Measurements from ENCODE around the gene DONSON. TPM values are rescaled to one million over a fixed set of nuclear protein-coding genes. Genes with fewer than 3 reads are reported as not detected.

The DONSON gene
- total RNA-seq, 4 donors from 2014 or later, result 4.2 to 13.3 (median 6.7) TPM

DNA sequence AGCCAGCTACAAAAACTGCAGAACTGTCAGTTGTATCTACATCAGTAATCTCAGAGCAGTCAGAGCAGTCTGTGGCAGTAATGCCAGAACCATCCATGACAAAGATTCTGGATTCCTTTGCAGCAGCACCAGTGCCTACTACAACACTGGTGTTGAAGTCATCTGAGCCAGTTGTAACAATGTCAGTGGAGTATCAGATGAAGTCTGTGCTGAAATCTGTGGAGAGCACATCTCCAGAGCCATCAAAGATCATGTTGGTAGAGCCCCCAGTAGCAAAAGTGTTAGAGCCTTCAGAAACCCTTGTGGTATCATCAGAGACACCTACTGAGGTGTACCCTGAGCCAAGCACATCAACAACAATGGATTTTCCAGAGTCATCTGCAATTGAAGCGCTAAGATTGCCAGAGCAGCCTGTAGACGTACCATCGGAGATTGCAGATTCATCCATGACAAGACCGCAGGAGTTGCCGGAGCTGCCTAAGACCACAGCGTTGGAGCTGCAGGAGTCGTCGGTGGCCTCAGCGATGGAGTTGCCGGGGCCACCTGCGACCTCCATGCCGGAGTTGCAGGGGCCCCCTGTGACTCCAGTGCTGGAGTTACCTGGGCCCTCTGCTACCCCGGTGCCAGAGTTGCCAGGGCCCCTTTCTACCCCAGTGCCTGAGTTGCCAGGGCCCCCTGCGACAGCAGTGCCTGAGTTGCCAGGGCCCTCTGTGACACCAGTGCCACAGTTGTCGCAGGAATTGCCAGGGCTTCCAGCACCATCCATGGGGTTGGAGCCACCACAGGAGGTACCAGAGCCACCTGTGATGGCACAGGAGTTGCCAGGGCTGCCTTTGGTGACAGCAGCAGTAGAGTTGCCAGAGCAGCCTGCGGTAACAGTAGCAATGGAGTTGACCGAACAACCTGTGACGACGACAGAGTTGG, 38.4 kb downstream of the DONSON start:
- Histone ChIP-seq H3K27me3 (no peaks in the 10 kb centered on the region), H3K4me1 (peaks cover 0 to 13% of the 10 kb centered on the region in 2 donors), H3K36me3 (peaks cover 57 to 72% of the 10 kb centered on the region in 2 donors), H3K27ac (no peak overlapping the region), H3K9me3 (no peaks in the 10 kb centered on the region), H3K4me3 (replicated peaks in 1 of 3) (no peak overlapping the region)
- no peak for DNase-seq
- 97% methylated on average over 12 to 19 of the region's 19 CpGs for WGBS, 2 donors
- intact Hi-C loops (cut with DNase I), result no loop called here
- TF ChIP-seq POLR2A (IDR thresholded peaks at IDR 0.05), result no peak
- no peak for TF ChIP-seq CTCF (IDR thresholded peaks at IDR 0.05)

DNA sequence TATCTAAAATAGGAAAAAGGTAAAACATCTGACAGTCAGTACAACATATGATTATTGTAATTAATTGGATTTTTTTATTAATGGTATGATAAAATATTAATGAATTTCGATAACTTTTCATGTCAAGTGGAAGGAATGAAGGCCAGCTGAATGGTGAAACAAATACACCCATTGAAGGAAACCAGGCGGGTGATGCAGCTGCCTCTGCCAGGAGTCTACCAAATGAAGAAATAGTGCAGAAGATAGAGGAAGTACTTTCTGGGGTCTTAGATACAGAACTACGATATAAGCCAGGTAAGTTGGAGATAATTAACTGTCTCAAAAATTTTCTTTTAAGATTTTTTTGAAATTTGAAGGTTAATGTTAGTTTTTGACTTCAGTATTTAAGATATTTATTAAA, 42.4 kb downstream of the DONSON start:
- Histone ChIP-seq H3K27me3 (no peaks in the 10 kb centered on the region), H3K4me3 (replicated peaks in 1 of 3) (no peak overlapping the region), H3K9me3 (no peaks in the 10 kb centered on the region), H3K27ac (no peak overlapping the region), H3K36me3 (peaks cover 21 to 34% of the 10 kb centered on the region in 2 donors), H3K4me1 (peaks cover 3 to 24% of the 10 kb centered on the region in 2 donors)
- intact Hi-C loops (cut with DNase I), result no loop called here
- no peak for DNase-seq
- TF ChIP-seq POLR2A (IDR thresholded peaks at IDR 0.05) (no peak), CTCF (IDR thresholded peaks at IDR 0.05) (no peak)
- 78 to 82% methylated on average over 3 of the region's 3 CpGs for WGBS, 2 donors

- TF ChIP-seq POLR2A (IDR thresholded peaks at IDR 0.05) (no peak), CTCF (IDR thresholded peaks at IDR 0.05) (no peak)
- no peak for DNase-seq
- Histone ChIP-seq H3K36me3 (peaks cover 7 to 20% of the 10 kb centered on the region in 2 donors), H3K4me3 (replicated peaks in 1 of 3) (peak overlapping the region in 2 of 3 donors; percentile 58 to 72), H3K27me3 (no peaks in the 10 kb centered on the region), H3K4me1 (peaks cover 9 to 25% of the 10 kb centered on the region in 2 donors), H3K9me3 (no peaks in the 10 kb centered on the region), H3K27ac (peak overlapping the region in 2 of 3 donors; percentile 99)
- intact Hi-C loops (cut with DNase I), result no loop called here
- WGBS, 2 donors, result 22 to 28% methylated on average over 8 of the region's 8 CpGs
Observed at GRCh38 chr21:33544451-33545195, 43.9 kb downstream of the DONSON start.

GRCh38 chr21:33543505-33544129, 44.9 kb downstream of the DONSON start:
- Histone ChIP-seq H3K27me3 (no peaks in the 10 kb centered on the region), H3K4me3 (replicated peaks in 1 of 3) (peak overlapping the region; percentile 29 to 72 (median 58)), H3K27ac (peak overlapping the region; percentile 94 to 99 (median 99)), H3K36me3 (peaks cover 3 to 20% of the 10 kb centered on the region in 2 donors), H3K4me1 (peaks cover 9 to 25% of the 10 kb centered on the region in 2 donors), H3K9me3 (no peaks in the 10 kb centered on the region)
- intact Hi-C loops (cut with DNase I), result no loop called here
- no peak for TF ChIP-seq CTCF (IDR thresholded peaks at IDR 0.05)
- TF ChIP-seq POLR2A (IDR thresholded peaks at IDR 0.05), result no peak
- WGBS, 2 donors, result 0 to 1% methylated on average over 26 of the region's 26 CpGs
- DNase-seq, result peak; percentile 67 to 68

All from thyroid gland (tissue), 4 donors.